Measurements from ENCODE around the gene OR10A3. TPM values are rescaled to one million over a fixed set of nuclear protein-coding genes. Genes with fewer than 3 reads are reported as not detected.

OR10A3 gene
- total RNA-seq, 1 experiment from 2014 or later: not detected

- Histone ChIP-seq H3K4me2 (ENCODE audit: low read length) (no peak overlapping the region), H2AFZ (ENCODE audit: low read depth, low read length, poor library complexity, severe bottlenecking) (no peak overlapping the region), H3K4me3 (replicated peaks in 1 of 2; ENCODE audit: low read depth in 1 of 2, low read length in 2 of 2) (no peak overlapping the region), H3K27ac (ENCODE audit: low read depth, low read length) (no peak overlapping the region), H3K9me3 (ENCODE audit: control insufficient read depth in 1 of 2, insufficient read depth in 1 of 2, low read depth in 1 of 2, low read length in 2 of 2) (no peaks in the 10 kb centered on the region), H3K9me2 (ENCODE audit: insufficient read depth) (no peaks in the 10 kb centered on the region), H3K79me2 (ENCODE audit: insufficient read depth, low read length) (no peaks in the 10 kb centered on the region), H3K9ac (ENCODE audit: low read length) (no peak overlapping the region), H3K27me3 (ENCODE audit: insufficient read depth, low read length) (peaks cover 30% of the 10 kb centered on the region), H3K36me3 (ENCODE audit: control insufficient read depth in 1 of 2, insufficient read depth in 2 of 2, low read length in 2 of 2) (no peaks in the 10 kb centered on the region), H3K4me1 (ENCODE audit: control insufficient read depth in 1 of 2, insufficient read depth in 2 of 2, low read length in 2 of 2) (no peaks in the 10 kb centered on the region), H4K20me1 (ENCODE audit: insufficient read depth) (no peaks in the 10 kb centered on the region)
- intact Hi-C loops (cut with micrococcal nuclease): loop anchor here (10.0 kb wide), 1 partner anchor 201 kb away; no protein-coding TSS in a partner anchor
- no peak for TF ChIP-seq ATF3 (IDR thresholded peaks at IDR 0.05)
- no peak for TF ChIP-seq ZBTB33 (IDR thresholded peaks at IDR 0.05; ENCODE audit: extremely low read depth, insufficient replicate concordance, low read length)
- no peak for TF ChIP-seq EGR1 (IDR thresholded peaks at IDR 0.05; ENCODE audit: low read depth)
- no peak for TF ChIP-seq FOSL1 (IDR thresholded peaks at IDR 0.05; ENCODE audit: low read depth)
- no peak for TF ChIP-seq POLR2AphosphoS5 (IDR thresholded peaks at IDR 0.05; ENCODE audit: low read depth, low read length)
- no TSS peak for BruUV-seq (replicated peaks)
- ChIA-PET CTCF (interaction anchor here (2.3 kb wide), 1 partner anchor 93 kb away, joined by 22 read pairs; the partner anchor contains the start of gene EIF3F), POLR2A (no interaction called here), RAD21 (ENCODE audit: low non-redundant PET in 1 of 2, low total read pairs in 2 of 2, uncharacterized antibody in 2 of 2, unreplicated experiment in 2 of 2) (no interaction called here)
- ATAC-seq: no peak
- DNase-seq (ENCODE audit: low read depth, low spot score): no peak
Measured at GRCh38 chr11:7893796-7894195, 47.7 kb downstream of the OR10A3 start.

- Histone ChIP-seq H3K36me3 (ENCODE audit: control insufficient read depth in 1 of 2, insufficient read depth in 2 of 2, low read length in 2 of 2) (no peaks in the 10 kb centered on the region), H3K9me2 (ENCODE audit: insufficient read depth) (no peaks in the 10 kb centered on the region), H3K4me2 (ENCODE audit: low read length) (no peak overlapping the region), H3K27me3 (ENCODE audit: insufficient read depth, low read length) (peaks cover 30% of the 10 kb centered on the region), H3K9ac (ENCODE audit: low read length) (no peak overlapping the region), H3K4me3 (replicated peaks in 1 of 2; ENCODE audit: low read depth in 1 of 2, low read length in 2 of 2) (no peak overlapping the region), H2AFZ (ENCODE audit: low read depth, low read length, poor library complexity, severe bottlenecking) (peak overlapping the region; percentile 29), H3K9me3 (ENCODE audit: control insufficient read depth in 1 of 2, insufficient read depth in 1 of 2, low read depth in 1 of 2, low read length in 2 of 2) (no peaks in the 10 kb centered on the region), H3K79me2 (ENCODE audit: insufficient read depth, low read length) (no peaks in the 10 kb centered on the region), H3K27ac (ENCODE audit: low read depth, low read length) (no peak overlapping the region), H3K4me1 (ENCODE audit: control insufficient read depth in 1 of 2, insufficient read depth in 2 of 2, low read length in 2 of 2) (no peaks in the 10 kb centered on the region), H4K20me1 (ENCODE audit: insufficient read depth) (no peaks in the 10 kb centered on the region)
- no TSS peak for BruUV-seq (replicated peaks)
- TF ChIP-seq RAD21 (IDR thresholded peaks at IDR 0.05; ENCODE audit: low read depth): peak; percentile 73
- TF ChIP-seq YY1 (IDR thresholded peaks at IDR 0.05; ENCODE audit: extremely low read depth, insufficient replicate concordance, low read depth, low read length): no peak
- TF ChIP-seq CTCF (IDR thresholded peaks at IDR 0.05 in 2 of 3, conservative IDR thresholded peaks at IDR 0.05 in 1 of 3; ENCODE audit: borderline replicate concordance in 1 of 3, insufficient read depth in 1 of 3, low read depth in 2 of 3, low read length in 2 of 3): peak; percentile 62 to 73 (median 70); a peak in 5 of 6 replicates
- DNase-seq (ENCODE audit: low read depth, low spot score): peak; percentile 22
- ATAC-seq: peak; percentile 90
- ChIA-PET CTCF (interaction anchor here (0.6 to 2.3 kb wide), 5 partner anchors 76 to 207 kb away, joined by 3 to 22 read pairs (median 3); partner anchors contain the start of gene EIF3F), POLR2A (no interaction called here), RAD21 (ENCODE audit: low non-redundant PET in 1 of 2, low total read pairs in 2 of 2, uncharacterized antibody in 2 of 2, unreplicated experiment in 2 of 2) (interaction anchor here in 1 of 2 experiments (1.1 kb wide), 1 partner anchor 94 kb away, joined by 4 read pairs; the partner anchor contains the start of gene EIF3F)
- intact Hi-C loops (cut with micrococcal nuclease): loop anchor here (1.0 to 10.0 kb wide), 2 partner anchors 94 to 202 kb away; partner anchors contain the start of gene EIF3F
Measured at GRCh38 chr11:7892840-7893254, 48.7 kb downstream of the OR10A3 start.
